Gastrocnemius medialis (tissue), 4 donors: ENCODE results near the gene TMEM150A. TPM values are rescaled to one million over a fixed set of nuclear protein-coding genes. Genes with fewer than 3 reads are reported as not detected.

Source experiments
- ATAC-seq, 2 donors: fragments of 150-250 bp; one replicate each; pipeline ENCODE4 v1.9.1; 2016
- DNase-seq, 2 donors: peaks; one replicate each; pipeline ENCODE4 v3.0.0-alpha.2; 2019
- H3K27ac ChIP-seq, 4 donors: fragments of 200-600 bp; sonication (generic); 1 replicate in 1 of 4; 2 replicates in 3 of 4; pipeline ENCODE4 v1.5.1; 2016 to 2018; ENCODE audit warnings: mild to moderate bottlenecking in 2 of 4, moderate library complexity in 1 of 4
- H3K27me3 ChIP-seq, 3 donors: fragments of 200-600 bp; sonication (generic) in 2 of 3; 1 replicate in 1 of 3; 2 replicates in 2 of 3; pipeline versions ENCODE4 v1.5.1 to v1.6.0; 2016 to 2019; ENCODE audit warnings: mild to moderate bottlenecking in 1 of 3, moderate library complexity in 1 of 3
- H3K36me3 ChIP-seq, 2 donors: fragments of 200-600 bp; sonication (generic) in 1 of 2; one replicate each; pipeline ENCODE4 v1.5.1; 2017 to 2018
- H3K4me1 ChIP-seq, 2 donors: fragments of 200-600 bp; sonication (generic) in 1 of 2; one replicate each; pipeline ENCODE4 v1.5.1; 2016 to 2017; ENCODE audit warnings: mild to moderate bottlenecking in 2 of 2
- H3K4me3 ChIP-seq, 4 donors: fragments of 200-600 bp; sonication (generic) in 3 of 4; 1 replicate in 1 of 4; 2 replicates in 3 of 4; pipeline ENCODE4 v1.5.1; 2016 to 2019; ENCODE audit warnings: mild to moderate bottlenecking in 2 of 4
- H3K9me3 ChIP-seq, 3 donors: fragments of 200-600 bp; sonication (generic) in 2 of 3; 1 replicate in 1 of 3; 2 replicates in 2 of 3; pipeline ENCODE4 v1.5.1; 2016 to 2019
- CTCF ChIP-seq, 5 experiments: fragments of 450-650 bp in 3 of 5; fragments of 200-600 bp in 2 of 5; sonication (generic) in 2 of 5; IDR thresholded peaks in 4 of 5; conservative IDR thresholded peaks in 1 of 5; 1 replicate in 4 of 5; 2 replicates in 1 of 5; pipeline ENCODE4 v1.5.1; 2016 to 2019; ENCODE audit warnings: antibody characterized with exemption in 5 of 5, mild to moderate bottlenecking in 3 of 5, moderate library complexity in 3 of 5
- POLR2A ChIP-seq, 2 donors: fragments of 450-650 bp; IDR thresholded peaks; one replicate each; pipeline ENCODE4 v1.6.1; 2017; ENCODE audit warnings: antibody characterized with exemption in 2 of 2, mild to moderate bottlenecking in 2 of 2, moderate library complexity in 2 of 2
- in situ Hi-C, 4 donors: fragments of 200-750 bp; cut with MboI; loops; one replicate each; pipeline versions ENCODE4 v1.15.0 to v1.8.0; 2017; ENCODE audit warnings: low sequenced_read_pairs in 4 of 4
- intact Hi-C: fragments of 100-400 bp; cut with DNase I; formaldehyde crosslinking; loops from one replicate; pipeline ENCODE4 v1.15.1; 2023; ENCODE audit warnings: low total_unique reads
- total RNA-seq, 4 donors: library from RNA; depleted of rRNA; stranded (reverse); fragments of >200 nt; gene quantifications; one replicate each; pipeline versions ENCODE4 v1.1.0 to v1.2.3, GENCODE V29; 2016

Gene TMEM150A
- total RNA-seq, 4 donors from 2014 or later, result 44.4 to 102 (median 80.7) TPM

- peaks cover 28% of the 10 kb centered on the region in 2 donors for H3K4me1 ChIP-seq
- in situ Hi-C loops, result no loop called here
- DNase-seq, result peak in 1 of 2 donors; percentile 57
- no peaks in the 10 kb centered on the region for H3K9me3 ChIP-seq
- H3K27ac ChIP-seq, result peak within 1 kb of the TSS; percentile 73 to 92 (median 82)
- no peaks in the 10 kb centered on the region for H3K36me3 ChIP-seq
- TF ChIP-seq POLR2A (IDR thresholded peaks at IDR 0.05), result no peak
- TF ChIP-seq CTCF (IDR thresholded peaks at IDR 0.05 in 4 of 5, conservative IDR thresholded peaks at IDR 0.05 in 1 of 5), result no peak
- H3K4me3 ChIP-seq, result peak within 1 kb of the TSS; percentile 8 to 46 (median 26)
- no peaks in the 10 kb centered on the region for H3K27me3 ChIP-seq
- intact Hi-C loops, result no loop called here
- peak; percentile 57 to 78 for ATAC-seq
Measured at GRCh38 chr2:85577386-85578242, 24.9 kb downstream of the TMEM150A start, which contains the start of gene VAMP8. VAMP8 (plus strand) TSS chr2:85577586; CDS start chr2:85577647, 61 bp downstream.

- DNase-seq (no peak), ATAC-seq (no peak)
- Histone ChIP-seq H3K27ac (peak overlapping the region; percentile 73 to 92 (median 82)), H3K4me3 (no peak overlapping the region), H3K4me1 (peaks cover 28% of the 10 kb centered on the region in 2 donors), H3K36me3 (no peaks in the 10 kb centered on the region), H3K9me3 (no peaks in the 10 kb centered on the region), H3K27me3 (no peaks in the 10 kb centered on the region)
- TF ChIP-seq CTCF (IDR thresholded peaks at IDR 0.05 in 4 of 5, conservative IDR thresholded peaks at IDR 0.05 in 1 of 5) (no peak), POLR2A (IDR thresholded peaks at IDR 0.05) (no peak)
- in situ Hi-C loops, result no loop called here
- intact Hi-C loops, result no loop called here
Measured at GRCh38 chr2:85577063-85577385, 25.5 kb downstream of the TMEM150A start.

DNA sequence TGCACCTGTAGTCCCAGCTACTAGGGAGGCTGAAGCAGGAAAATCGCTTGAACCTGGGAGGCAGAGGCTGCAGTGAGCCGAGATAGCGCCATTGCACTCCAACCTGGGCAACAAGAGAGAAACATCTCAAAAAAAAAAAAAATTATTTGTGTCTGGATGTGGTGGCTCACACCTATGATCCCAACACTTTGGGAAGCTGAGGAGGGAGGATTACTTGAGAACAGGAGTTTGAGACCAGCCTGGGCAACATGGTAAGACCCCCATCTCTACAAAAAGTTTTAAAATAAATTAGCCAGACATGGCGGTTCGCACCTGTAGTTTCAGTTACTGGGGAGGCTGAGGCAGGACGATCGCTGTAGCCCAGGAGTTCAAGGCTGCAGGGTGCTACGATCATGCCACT is 26.8 kb downstream of the TMEM150A start:
- in situ Hi-C loops (no loop called here), intact Hi-C loops (no loop called here)
- Histone ChIP-seq H3K4me3 (no peak overlapping the region), H3K9me3 (no peaks in the 10 kb centered on the region), H3K36me3 (no peaks in the 10 kb centered on the region), H3K4me1 (peaks cover 28% of the 10 kb centered on the region in 2 donors), H3K27ac (no peak overlapping the region), H3K27me3 (no peaks in the 10 kb centered on the region)
- no peak for TF ChIP-seq CTCF (IDR thresholded peaks at IDR 0.05 in 4 of 5, conservative IDR thresholded peaks at IDR 0.05 in 1 of 5)
- TF ChIP-seq POLR2A (IDR thresholded peaks at IDR 0.05), result no peak
- ATAC-seq, result no peak
- DNase-seq, result no peak

- H3K9me3 ChIP-seq, result no peaks in the 10 kb centered on the region
- H3K27ac ChIP-seq, result no peak overlapping the region
- intact Hi-C loops (no loop called here), in situ Hi-C loops (no loop called here)
- DNase-seq, result no peak
- TF ChIP-seq POLR2A (IDR thresholded peaks at IDR 0.05) (no peak), CTCF (IDR thresholded peaks at IDR 0.05 in 4 of 5, conservative IDR thresholded peaks at IDR 0.05 in 1 of 5) (no peak)
- no peaks in the 10 kb centered on the region for H3K36me3 ChIP-seq
- no peak overlapping the region for H3K4me3 ChIP-seq
- ATAC-seq, result no peak
- peaks cover 6 to 9% of the 10 kb centered on the region in 2 donors for H3K4me1 ChIP-seq
- H3K27me3 ChIP-seq, result no peaks in the 10 kb centered on the region
Measured at GRCh38 chr2:85566265-85566664, 36.2 kb downstream of the TMEM150A start.
